Measurements from ENCODE around the gene EGLN3.

EGLN3 gene

DNA sequence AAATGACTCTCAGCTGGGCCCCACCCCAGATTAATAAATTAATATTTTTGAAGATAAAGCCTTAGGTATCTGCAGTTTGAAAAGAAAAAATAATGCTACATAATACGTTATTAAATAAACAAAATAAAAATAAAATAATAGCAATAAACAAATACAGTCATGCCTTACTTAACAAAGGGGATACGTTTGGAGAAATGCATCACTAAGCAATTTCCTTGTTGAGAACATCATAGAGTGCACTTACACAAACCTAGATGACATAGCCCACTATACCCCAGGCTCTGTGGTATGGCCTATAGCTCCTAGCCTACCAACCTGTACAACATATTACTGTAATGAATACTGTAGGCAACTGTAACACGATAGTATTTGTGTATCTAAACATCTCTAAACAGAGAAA, 7.1 kb upstream of the EGLN3 start:
- H3K36me3 ChIP-seq (ENCODE audit: low read length), result no peaks in the 10 kb centered on the region
- H3K27me3 ChIP-seq (ENCODE audit: low read length), result no peaks in the 10 kb centered on the region
- H2AFZ ChIP-seq (ENCODE audit: low read depth, low read length, severe bottlenecking), result no peak overlapping the region
- H3K9ac ChIP-seq (ENCODE audit: low read length), result no peak overlapping the region
- no peak for TF ChIP-seq EZH2phosphoT487 (conservative IDR thresholded peaks at IDR 0.05; ENCODE audit: low read length)
- TF ChIP-seq, protein P1, sequence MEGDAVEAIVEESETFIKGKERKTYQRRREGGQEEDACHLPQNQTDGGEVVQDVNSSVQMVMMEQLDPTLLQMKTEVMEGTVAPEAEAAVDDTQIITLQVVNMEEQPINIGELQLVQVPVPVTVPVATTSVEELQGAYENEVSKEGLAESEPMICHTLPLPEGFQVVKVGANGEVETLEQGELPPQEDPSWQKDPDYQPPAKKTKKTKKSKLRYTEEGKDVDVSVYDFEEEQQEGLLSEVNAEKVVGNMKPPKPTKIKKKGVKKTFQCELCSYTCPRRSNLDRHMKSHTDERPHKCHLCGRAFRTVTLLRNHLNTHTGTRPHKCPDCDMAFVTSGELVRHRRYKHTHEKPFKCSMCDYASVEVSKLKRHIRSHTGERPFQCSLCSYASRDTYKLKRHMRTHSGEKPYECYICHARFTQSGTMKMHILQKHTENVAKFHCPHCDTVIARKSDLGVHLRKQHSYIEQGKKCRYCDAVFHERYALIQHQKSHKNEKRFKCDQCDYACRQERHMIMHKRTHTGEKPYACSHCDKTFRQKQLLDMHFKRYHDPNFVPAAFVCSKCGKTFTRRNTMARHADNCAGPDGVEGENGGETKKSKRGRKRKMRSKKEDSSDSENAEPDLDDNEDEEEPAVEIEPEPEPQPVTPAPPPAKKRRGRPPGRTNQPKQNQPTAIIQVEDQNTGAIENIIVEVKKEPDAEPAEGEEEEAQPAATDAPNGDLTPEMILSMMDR (IDR thresholded peaks at IDR 0.05; ENCODE audit: insufficient read depth, low read length, poor library complexity, severe bottlenecking), result no peak
- H3K4me3 ChIP-seq (ENCODE audit: insufficient read depth, low read length, poor library complexity, severe bottlenecking), result no peak overlapping the region
- H3K9me2 ChIP-seq (replicated peaks; ENCODE audit: insufficient read depth, low read length), result no peaks in the 10 kb centered on the region
- H3K4me2 ChIP-seq (ENCODE audit: low read depth, low read length, poor library complexity, severe bottlenecking), result no peak overlapping the region
- no peaks in the 10 kb centered on the region for H3K9me3 ChIP-seq (ENCODE audit: insufficient read depth, low read length)
- no peak overlapping the region for H3K27ac ChIP-seq (ENCODE audit: low read depth, low read length)
- no peaks in the 10 kb centered on the region for H3K79me2 ChIP-seq (ENCODE audit: insufficient read depth, low read length)
- H3F3A ChIP-seq (ENCODE audit: insufficient read depth), result no peaks in the 10 kb centered on the region
- no peaks in the 10 kb centered on the region for H4K20me1 ChIP-seq (ENCODE audit: low read depth, low read length)

DNA sequence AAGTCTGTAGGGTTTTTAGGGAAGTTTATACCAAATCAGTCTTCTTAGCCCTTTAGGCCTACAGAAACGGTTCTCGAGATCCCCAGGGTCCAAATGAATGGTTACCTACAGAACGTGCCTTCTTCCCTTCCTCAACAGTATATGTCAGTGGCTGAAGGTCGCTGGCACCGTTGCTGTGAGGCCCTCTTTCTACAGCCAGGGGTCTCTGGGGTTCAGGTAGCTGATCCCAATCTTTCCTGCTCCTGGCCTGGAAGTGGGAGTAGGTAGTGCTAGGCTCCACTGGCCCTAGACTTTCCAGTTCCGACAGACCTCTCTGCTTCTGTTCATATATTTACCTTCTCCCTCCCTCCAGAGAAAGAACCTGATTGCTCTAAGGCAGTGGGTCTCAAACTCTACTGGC, 6.4 kb upstream of the EGLN3 start:
- no peaks in the 10 kb centered on the region for H3K36me3 ChIP-seq (ENCODE audit: low read length)
- no peaks in the 10 kb centered on the region for H3F3A ChIP-seq (ENCODE audit: insufficient read depth)
- no peaks in the 10 kb centered on the region for H3K27me3 ChIP-seq (ENCODE audit: low read length)
- no peak overlapping the region for H3K4me3 ChIP-seq (ENCODE audit: insufficient read depth, low read length, poor library complexity, severe bottlenecking)
- no peak overlapping the region for H3K27ac ChIP-seq (ENCODE audit: low read depth, low read length)
- H3K79me2 ChIP-seq (ENCODE audit: insufficient read depth, low read length), result no peaks in the 10 kb centered on the region
- no peak overlapping the region for H3K9ac ChIP-seq (ENCODE audit: low read length)
- H3K4me2 ChIP-seq (ENCODE audit: low read depth, low read length, poor library complexity, severe bottlenecking), result no peak overlapping the region
- no peaks in the 10 kb centered on the region for H4K20me1 ChIP-seq (ENCODE audit: low read depth, low read length)
- H3K9me3 ChIP-seq (ENCODE audit: insufficient read depth, low read length), result no peaks in the 10 kb centered on the region
- H3K9me2 ChIP-seq (replicated peaks; ENCODE audit: insufficient read depth, low read length), result no peaks in the 10 kb centered on the region
- H2AFZ ChIP-seq (ENCODE audit: low read depth, low read length, severe bottlenecking), result no peak overlapping the region
- TF ChIP-seq, protein P1 (IDR thresholded peaks at IDR 0.05; ENCODE audit: insufficient read depth, low read length, poor library complexity, severe bottlenecking), result no peak
- no peak for TF ChIP-seq EZH2phosphoT487 (conservative IDR thresholded peaks at IDR 0.05; ENCODE audit: low read length)

DNA sequence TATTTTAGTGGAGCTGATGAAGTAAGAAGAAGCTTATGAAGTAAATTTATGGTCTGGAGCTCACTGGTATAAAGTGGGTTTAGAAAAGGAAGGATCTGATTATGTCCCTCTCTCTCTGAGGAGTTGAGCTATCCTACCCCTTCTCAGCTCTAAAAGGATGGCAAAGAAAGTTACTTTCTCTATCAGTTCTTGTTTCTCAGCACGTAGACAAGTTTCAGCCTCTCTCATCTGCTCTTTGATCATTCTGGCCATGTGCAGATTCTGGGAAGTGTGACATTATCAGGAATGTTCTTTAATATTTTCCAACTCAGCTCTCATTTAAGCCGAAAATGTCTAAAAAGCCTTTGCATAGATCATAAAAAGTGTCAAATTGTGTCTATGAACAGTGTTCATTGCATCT, 5.8 kb upstream of the EGLN3 start:
- H2AFZ ChIP-seq (ENCODE audit: low read depth, low read length, severe bottlenecking), result no peak overlapping the region
- no peaks in the 10 kb centered on the region for H3K36me3 ChIP-seq (ENCODE audit: low read length)
- no peaks in the 10 kb centered on the region for H3K79me2 ChIP-seq (ENCODE audit: insufficient read depth, low read length)
- no peaks in the 10 kb centered on the region for H3F3A ChIP-seq (ENCODE audit: insufficient read depth)
- no peaks in the 10 kb centered on the region for H3K27me3 ChIP-seq (ENCODE audit: low read length)
- H4K20me1 ChIP-seq (ENCODE audit: low read depth, low read length), result no peaks in the 10 kb centered on the region
- H3K4me2 ChIP-seq (ENCODE audit: low read depth, low read length, poor library complexity, severe bottlenecking), result no peak overlapping the region
- H3K9ac ChIP-seq (ENCODE audit: low read length), result no peak overlapping the region
- no peak for TF ChIP-seq EZH2phosphoT487 (conservative IDR thresholded peaks at IDR 0.05; ENCODE audit: low read length)
- TF ChIP-seq, protein P1 (IDR thresholded peaks at IDR 0.05; ENCODE audit: insufficient read depth, low read length, poor library complexity, severe bottlenecking), result no peak
- H3K27ac ChIP-seq (ENCODE audit: low read depth, low read length), result no peak overlapping the region
- H3K9me2 ChIP-seq (replicated peaks; ENCODE audit: insufficient read depth, low read length), result no peaks in the 10 kb centered on the region
- no peaks in the 10 kb centered on the region for H3K9me3 ChIP-seq (ENCODE audit: insufficient read depth, low read length)
- no peak overlapping the region for H3K4me3 ChIP-seq (ENCODE audit: insufficient read depth, low read length, poor library complexity, severe bottlenecking)

All from SU-DHL-6 (cell line).